ENCODE measurements around the gene SLC6A7. TPM values are rescaled to one million over a fixed set of nuclear protein-coding genes. Genes with fewer than 3 reads are reported as not detected.

The SLC6A7 gene
- total RNA-seq, 6 donors from 2014 or later: 0.44 TPM; not detected in 5

- DNase-seq (no peak), ATAC-seq (ENCODE audit: low FRiP score in 2 of 2) (peak in 1 of 2 donors; percentile 74)
- Histone ChIP-seq H3K4me3 (no peak overlapping the region), H3K4me1 (peaks cover 0 to 11% (median 3%) of the 10 kb centered on the region in 4 donors), H3K27me3 (no peaks in the 10 kb centered on the region), H3K36me3 (no peaks in the 10 kb centered on the region), H3K9me3 (no peaks in the 10 kb centered on the region), H3K27ac (no peak overlapping the region)
- TF ChIP-seq CTCF (IDR thresholded peaks at IDR 0.05) (no peak), EP300 (IDR thresholded peaks at IDR 0.05) (no peak), POLR2AphosphoS5 (IDR thresholded peaks at IDR 0.05) (no peak), POLR2A (IDR thresholded peaks at IDR 0.05) (no peak)
- WGBS, 2 donors: 90 to 93% methylated on average over 6 of the region's 6 CpGs
Measured at GRCh38 chr5:150213530-150213929, 23.7 kb downstream of the SLC6A7 start.

GRCh38 chr5:150214289-150214688, 24.4 kb downstream of the SLC6A7 start:
- WGBS, 2 donors: 59 to 82% methylated on average over 5 to 7 of the region's 7 CpGs
- Histone ChIP-seq H3K27me3 (no peaks in the 10 kb centered on the region), H3K4me3 (no peak overlapping the region), H3K4me1 (peaks cover 0 to 6% (median under 1%) of the 10 kb centered on the region in 4 donors), H3K36me3 (no peaks in the 10 kb centered on the region), H3K27ac (no peak overlapping the region), H3K9me3 (no peaks in the 10 kb centered on the region)
- DNase-seq (no peak), ATAC-seq (ENCODE audit: low FRiP score in 2 of 2) (peak in 1 of 2 donors; percentile 62)
- TF ChIP-seq CTCF (IDR thresholded peaks at IDR 0.05): no peak
- no peak for TF ChIP-seq POLR2A (IDR thresholded peaks at IDR 0.05)
- no peak for TF ChIP-seq POLR2AphosphoS5 (IDR thresholded peaks at IDR 0.05)
- no peak for TF ChIP-seq EP300 (IDR thresholded peaks at IDR 0.05)

GRCh38 chr5:150215979-150216944, 26.4 kb downstream of the SLC6A7 start:
- Histone ChIP-seq H3K27ac (no peak overlapping the region), H3K36me3 (no peaks in the 10 kb centered on the region), H3K27me3 (no peaks in the 10 kb centered on the region), H3K9me3 (no peaks in the 10 kb centered on the region), H3K4me1 (peaks cover 0 to 4% (median 0%) of the 10 kb centered on the region in 4 donors), H3K4me3 (no peak overlapping the region)
- no peak for TF ChIP-seq EP300 (IDR thresholded peaks at IDR 0.05)
- ATAC-seq (ENCODE audit: low FRiP score in 2 of 2): no peak
- 78 to 84% methylated on average over 8 to 10 of the region's 10 CpGs for WGBS, 2 donors
- DNase-seq: no peak

- Histone ChIP-seq H3K4me3 (no peak overlapping the region), H3K36me3 (no peaks in the 10 kb centered on the region), H3K9me3 (no peaks in the 10 kb centered on the region), H3K27ac (no peak overlapping the region), H3K27me3 (no peaks in the 10 kb centered on the region), H3K4me1 (peaks cover 0 to 4% (median 0%) of the 10 kb centered on the region in 4 donors)
- no peak for TF ChIP-seq POLR2A (IDR thresholded peaks at IDR 0.05)
- TF ChIP-seq POLR2AphosphoS5 (IDR thresholded peaks at IDR 0.05): no peak
- no peak for TF ChIP-seq CTCF (IDR thresholded peaks at IDR 0.05)
- no peak for TF ChIP-seq EP300 (IDR thresholded peaks at IDR 0.05)
- 72 to 75% methylated on average over 2 of the region's 2 CpGs for WGBS, 2 donors
- no peak for DNase-seq
- no peak for ATAC-seq (ENCODE audit: low FRiP score in 2 of 2)
Measured at GRCh38 chr5:150217038-150217437, 27.2 kb downstream of the SLC6A7 start.

- DNase-seq (peak in 1 of 2 donors; percentile 80), ATAC-seq (ENCODE audit: low FRiP score in 2 of 2) (peak; percentile 82 to 86)
- WGBS, 2 donors: 32 to 38% methylated on average over 9 to 10 of the region's 10 CpGs
- Histone ChIP-seq H3K27me3 (no peaks in the 10 kb centered on the region), H3K9me3 (no peaks in the 10 kb centered on the region), H3K4me3 (no peak overlapping the region), H3K4me1 (peaks cover 0 to 4% (median 0%) of the 10 kb centered on the region in 4 donors), H3K27ac (no peak overlapping the region), H3K36me3 (no peaks in the 10 kb centered on the region)
- TF ChIP-seq CTCF (IDR thresholded peaks at IDR 0.05): peak; percentile 78 to 93 (median 90)
- TF ChIP-seq EP300 (IDR thresholded peaks at IDR 0.05): no peak
Measured at GRCh38 chr5:150217873-150218692, 28.2 kb downstream of the SLC6A7 start.

All from upper lobe of left lung (tissue), 6 donors.